ENCODE measurements around the gene C19orf12.

Gene C19orf12

DNA sequence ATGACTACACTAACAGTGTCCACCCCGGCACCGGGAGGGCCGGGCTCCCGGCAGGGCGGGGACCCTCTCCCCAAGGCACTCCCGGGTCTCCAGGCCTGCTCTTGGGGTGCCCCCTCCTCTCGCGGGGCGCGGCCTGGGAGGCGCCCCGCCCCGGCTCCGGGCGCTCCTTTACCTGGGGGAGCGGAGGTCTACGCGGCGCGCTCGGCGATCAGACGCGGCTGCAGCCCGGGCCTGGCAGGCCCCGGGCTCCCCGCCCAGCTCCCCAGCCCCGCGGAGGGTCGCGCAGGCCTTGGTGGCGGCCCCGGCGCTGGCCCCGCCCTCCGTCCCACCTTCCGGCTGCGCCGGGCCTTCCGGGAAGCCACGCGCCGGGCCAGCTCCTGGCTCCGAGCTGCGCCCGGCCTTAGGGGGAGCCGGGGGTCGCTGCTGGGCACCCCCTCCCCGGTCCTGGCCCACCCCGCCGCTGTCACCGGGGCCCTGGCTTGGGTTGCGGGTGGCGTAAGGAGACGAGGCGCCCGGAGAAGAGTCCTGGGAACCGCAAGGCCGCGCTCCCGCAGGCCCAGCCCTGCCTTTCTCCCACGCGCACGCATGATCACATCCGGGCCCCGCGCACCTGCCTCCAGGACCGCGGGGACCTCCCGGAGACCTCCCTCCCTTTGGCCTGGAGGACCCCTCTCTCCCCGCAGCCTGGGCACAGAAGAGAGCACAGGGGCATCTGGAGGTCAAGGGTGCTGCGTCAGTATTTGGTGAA is at the start of gene C19orf12:
Gene C19orf12 (minus strand): TSS at position 309 of the 748 bp plus-strand sequence. CDS start 6,848 bp downstream, outside the sequence.
- peak; percentile 75 for DNase-seq

GRCh38 chr19:29764361-29764760 is 49.3 kb upstream of the C19orf12 start:
- no peak for DNase-seq

GRCh38 chr19:29763196-29763595 is 48.1 kb upstream of the C19orf12 start:
- DNase-seq: no peak

- DNase-seq: no peak
Measured at GRCh38 chr19:29761575-29762232, 46.6 kb upstream of the C19orf12 start.

DNA sequence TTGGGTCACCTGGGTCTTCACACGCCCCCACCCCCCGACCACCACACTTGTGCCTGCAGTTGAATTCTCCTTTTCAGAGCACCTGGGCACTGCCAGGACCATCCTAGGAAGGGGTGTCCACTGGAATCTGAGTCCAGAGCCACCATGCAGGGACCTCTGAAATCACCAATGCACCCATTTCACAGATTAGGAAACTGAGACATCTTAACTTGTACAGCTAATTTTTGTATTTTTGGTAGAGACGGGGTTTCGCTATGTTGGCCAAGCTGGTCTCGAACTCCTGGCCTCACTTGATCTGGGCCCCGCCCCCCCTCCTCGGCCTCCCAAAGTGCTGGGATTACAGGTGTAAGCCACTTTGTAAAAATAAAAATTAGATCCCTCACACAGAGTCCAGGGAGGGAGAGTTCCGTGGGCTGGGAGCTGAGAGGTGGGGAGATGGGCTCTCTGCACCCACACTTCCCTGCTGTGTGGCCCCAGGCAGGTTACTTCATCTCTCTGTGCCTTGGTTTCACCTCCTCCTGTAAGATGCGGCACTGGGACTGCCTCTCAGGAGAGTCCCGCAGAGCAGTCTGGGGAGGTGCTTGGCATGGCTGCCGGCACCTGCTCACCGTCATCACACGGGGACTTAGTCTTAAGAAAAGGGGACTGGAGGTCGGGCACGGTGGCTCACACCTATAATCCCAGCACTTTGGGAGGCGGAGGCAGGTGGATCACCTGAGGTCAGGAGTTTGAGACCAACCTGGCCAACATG is 45.9 kb upstream of the C19orf12 start:
- no peak for DNase-seq

- no peak for DNase-seq
Measured at GRCh38 chr19:29759359-29759758, 44.3 kb upstream of the C19orf12 start.

GRCh38 chr19:29758863-29759262 is 43.8 kb upstream of the C19orf12 start:
- no peak for DNase-seq

GRCh38 chr19:29757551-29757950 is 42.5 kb upstream of the C19orf12 start:
- DNase-seq: no peak

GRCh38 chr19:29753934-29754305 is 38.9 kb upstream of the C19orf12 start:
- no peak for DNase-seq

DNA sequence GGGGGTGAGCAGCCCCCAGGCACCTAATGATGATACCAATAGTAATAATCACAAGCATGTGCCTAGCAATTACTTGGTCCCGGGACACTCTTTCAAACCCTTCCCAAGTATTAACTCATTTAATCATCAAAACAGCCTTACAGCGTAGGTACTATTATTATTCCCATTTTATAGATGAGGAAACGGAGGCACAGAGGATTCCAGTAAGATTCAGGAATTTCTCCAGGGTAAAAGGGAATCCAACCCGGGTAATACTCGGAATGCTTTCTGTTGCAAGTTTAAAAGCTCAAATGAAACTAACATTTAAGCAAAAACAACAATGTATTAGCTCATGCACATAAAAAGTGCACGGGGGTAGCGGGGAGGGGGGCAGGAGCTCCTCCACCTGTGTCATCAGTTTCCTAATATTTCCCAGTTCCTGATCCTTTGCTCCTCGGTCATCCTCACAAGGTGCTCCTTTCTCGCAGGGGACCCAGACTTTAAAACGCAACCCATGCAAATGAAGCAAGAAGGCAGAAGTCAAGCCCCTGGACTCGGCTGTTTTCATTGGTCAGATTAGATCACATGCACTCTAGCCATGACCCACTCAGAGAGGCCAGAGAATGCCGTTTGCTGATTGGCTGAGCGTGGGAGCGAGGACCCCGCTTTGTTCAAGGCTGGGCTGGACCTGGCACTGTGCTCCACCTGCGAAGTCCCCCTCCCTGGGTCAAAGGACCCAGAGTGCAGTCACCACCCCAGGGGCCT is 38.3 kb upstream of the C19orf12 start:
- no peak for DNase-seq

- DNase-seq: no peak
Measured at GRCh38 chr19:29752450-29753025, 37.5 kb upstream of the C19orf12 start.

DNA sequence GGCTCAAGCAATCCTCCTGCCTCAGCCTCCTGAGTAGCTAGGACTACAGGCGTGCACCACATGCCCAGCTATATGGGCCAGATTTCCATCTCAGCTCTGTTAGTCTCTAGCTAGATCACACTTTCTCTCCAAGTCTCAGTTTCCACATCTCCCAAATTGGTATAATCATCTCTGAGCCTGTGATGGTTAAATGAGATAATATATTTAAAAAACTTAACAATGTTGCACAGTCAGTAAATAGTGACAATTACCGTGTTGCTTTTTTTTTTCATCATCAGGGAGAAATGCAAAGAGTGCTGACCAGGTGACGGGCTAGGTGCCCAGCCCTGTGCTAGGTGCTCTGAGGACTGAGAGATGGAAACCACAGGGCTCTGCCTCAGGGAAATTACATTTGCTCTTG is 36.9 kb upstream of the C19orf12 start:
- no peak for DNase-seq

DNA sequence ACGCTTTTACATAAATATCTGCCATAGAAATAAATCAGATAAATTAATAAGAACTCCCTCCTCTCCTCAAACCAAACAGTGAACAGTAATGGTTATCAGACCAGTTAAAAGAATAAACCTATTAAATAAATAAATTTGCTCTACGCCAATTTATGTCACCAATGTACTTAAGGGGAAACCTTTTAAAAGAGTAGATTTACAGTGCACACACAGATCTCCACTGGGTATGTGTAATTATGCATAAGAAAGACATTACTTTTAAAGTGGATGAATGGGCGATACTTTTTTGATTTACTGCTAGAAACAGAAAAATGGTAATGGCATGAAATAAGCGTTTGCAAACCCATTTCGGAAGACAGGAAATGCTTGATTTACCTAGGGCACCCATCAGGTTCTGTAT is 34.9 kb upstream of the C19orf12 start:
- DNase-seq: no peak

DNA sequence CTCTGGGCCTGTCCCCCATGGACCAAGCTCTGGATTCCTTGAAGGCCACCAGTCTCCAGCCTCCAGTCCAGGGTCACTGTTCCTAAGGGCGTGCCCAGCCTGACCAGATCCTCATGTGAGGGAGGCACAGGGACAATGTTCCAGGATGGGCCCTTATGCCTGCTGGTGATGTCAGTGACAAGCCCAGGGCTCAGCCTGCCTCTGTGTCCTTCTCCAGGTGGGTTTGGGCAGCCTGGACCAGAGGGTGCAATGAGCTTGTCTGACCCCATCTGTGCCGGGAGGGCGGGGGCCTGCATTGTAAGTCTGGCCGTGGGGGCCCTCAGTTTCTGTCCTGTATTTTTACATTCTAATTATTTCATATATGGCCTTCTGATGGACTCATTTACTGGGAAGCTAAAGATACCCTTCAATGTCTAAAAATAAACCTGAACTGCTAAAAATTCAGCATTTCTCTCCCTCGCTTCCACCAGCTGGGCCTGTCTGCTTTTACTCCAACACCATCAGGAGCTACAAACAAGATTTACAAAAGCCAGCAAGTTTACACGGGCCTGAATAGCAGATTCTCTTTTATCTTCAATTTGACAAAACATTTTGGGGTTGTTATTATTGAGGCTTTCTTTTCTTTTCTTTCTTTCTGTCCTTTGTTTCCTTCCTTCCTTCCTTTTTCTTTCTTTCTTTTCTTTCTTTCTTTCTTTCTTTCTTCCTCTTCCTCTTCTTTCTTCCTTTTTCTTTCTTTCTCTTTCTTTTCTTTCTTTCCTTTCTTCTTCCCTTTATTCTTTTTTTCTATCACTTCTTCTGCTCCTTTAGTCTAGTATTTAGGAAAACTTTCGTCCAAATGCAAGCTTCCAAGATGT is 34.2 kb upstream of the C19orf12 start:
- no peak for DNase-seq

DNA sequence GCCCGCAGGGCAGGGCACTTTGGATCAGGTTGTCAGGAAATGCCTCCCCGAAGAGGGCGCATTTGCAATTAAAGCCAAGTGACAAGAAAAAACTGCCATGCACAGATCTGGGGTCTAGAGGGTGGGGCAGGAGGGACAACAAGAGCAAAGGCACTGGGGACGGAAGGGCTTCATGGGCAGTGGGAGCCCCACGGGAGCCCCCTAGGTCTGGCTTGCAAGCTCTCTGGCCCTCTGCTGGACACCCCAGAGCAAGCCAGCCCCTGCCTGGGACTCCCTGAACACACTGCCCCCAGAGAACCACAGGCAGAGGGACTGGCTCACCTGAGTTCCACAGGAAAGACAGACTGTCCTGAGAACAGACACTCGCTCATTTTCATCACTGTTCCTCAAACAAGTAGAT is 30.2 kb upstream of the C19orf12 start:
- DNase-seq: no peak

DNA sequence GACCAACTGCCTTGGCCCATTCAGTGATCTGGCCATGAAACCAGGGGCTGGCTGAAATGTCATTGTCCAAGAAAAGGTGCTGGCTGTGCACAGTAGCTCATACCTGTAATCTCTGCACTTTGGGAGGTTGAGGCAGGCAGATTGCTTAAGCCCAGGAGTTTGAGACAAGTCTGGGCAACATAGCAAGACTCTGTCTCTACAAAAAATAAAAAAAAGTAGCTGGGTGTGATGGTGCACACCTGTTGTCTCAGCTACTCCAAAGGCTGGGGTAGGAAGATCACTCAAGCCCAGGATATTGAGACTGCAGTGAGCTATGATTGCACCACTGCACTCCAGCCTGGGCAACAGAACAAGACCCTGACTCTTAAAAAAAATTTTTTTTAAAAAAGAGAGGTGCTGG is 28.6 kb upstream of the C19orf12 start:
- no peak for DNase-seq

- no peak for DNase-seq
Measured at GRCh38 chr19:29741776-29742175, 26.7 kb upstream of the C19orf12 start.

- DNase-seq: no peak
Measured at GRCh38 chr19:29741226-29741625, 26.2 kb upstream of the C19orf12 start.

- no peak for DNase-seq
Measured at GRCh38 chr19:29737461-29738000, 22.5 kb upstream of the C19orf12 start.

DNA sequence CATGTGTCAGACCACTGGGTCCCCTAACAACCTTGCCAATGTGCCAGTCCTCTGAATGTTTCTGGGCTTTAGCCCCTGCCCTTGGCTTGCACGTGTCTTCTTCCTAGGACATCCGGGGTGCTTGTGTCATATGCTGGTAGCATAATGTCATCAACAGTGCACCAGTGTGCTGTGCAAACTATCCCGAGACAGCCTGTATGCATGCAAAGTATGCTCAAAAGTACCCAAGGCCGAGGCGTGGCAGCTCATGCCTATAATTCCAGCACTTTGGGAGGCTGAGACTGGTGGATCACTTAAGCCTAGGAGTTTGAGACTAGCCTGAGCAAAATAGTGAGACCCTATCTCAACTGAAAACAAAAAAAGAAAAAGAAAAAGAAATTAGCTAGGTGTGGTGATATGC is 20.8 kb upstream of the C19orf12 start:
- DNase-seq: no peak

DNA sequence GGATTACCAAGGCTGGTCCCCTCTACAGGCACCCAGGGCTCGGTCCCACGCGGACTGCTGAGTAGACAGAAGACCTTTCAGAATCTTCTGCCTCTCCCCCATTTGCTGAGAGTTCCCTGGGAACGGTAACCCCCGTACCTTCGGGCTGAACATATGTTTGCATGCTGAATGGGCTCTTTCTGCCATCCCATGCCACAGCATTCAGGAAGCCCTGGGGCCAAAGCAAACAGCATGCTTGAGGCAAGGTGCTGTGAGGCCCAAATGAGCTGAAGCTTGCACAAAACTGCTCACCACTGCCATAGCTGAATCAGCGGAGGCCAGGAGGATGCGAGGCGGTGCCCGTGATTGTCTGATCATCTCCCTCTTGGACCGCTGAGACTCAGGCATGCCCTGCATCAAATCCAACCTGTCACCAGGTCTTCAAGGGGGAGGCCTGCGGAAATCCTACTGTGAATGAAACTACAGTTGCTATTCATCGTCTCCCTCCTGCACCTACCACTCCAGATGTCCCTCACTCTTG is 16.3 kb upstream of the C19orf12 start:
- DNase-seq: no peak
